KOPT-K1 (cell line): ENCODE data around the gene ITGB4.

Experiments used
- H3K27ac ChIP-seq: fragments of 200-600 bp; sonication (generic); 2 replicates; pipeline ENCODE4 v1.5.1; 2016; ENCODE audit warnings: antibody characterized with exemption, mild to moderate bottlenecking, low read depth, low read length; ENCODE audit not compliant: poor library complexity, severe bottlenecking
- H3K36me3 ChIP-seq: fragments of 200-600 bp; sonication (generic); 2 replicates; pipeline ENCODE4 v1.5.1; 2017; ENCODE audit warnings: antibody characterized with exemption, mild to moderate bottlenecking, low read length, moderate library complexity; ENCODE audit not compliant: insufficient read depth
- H3K9me3 ChIP-seq: fragments of 200-600 bp; sonication (generic); 2 replicates; pipeline ENCODE4 v1.5.1; 2017; ENCODE audit warnings: antibody characterized with exemption, low read length, mild to moderate bottlenecking; ENCODE audit not compliant: insufficient read depth, poor library complexity, severe bottlenecking

The ITGB4 gene

DNA sequence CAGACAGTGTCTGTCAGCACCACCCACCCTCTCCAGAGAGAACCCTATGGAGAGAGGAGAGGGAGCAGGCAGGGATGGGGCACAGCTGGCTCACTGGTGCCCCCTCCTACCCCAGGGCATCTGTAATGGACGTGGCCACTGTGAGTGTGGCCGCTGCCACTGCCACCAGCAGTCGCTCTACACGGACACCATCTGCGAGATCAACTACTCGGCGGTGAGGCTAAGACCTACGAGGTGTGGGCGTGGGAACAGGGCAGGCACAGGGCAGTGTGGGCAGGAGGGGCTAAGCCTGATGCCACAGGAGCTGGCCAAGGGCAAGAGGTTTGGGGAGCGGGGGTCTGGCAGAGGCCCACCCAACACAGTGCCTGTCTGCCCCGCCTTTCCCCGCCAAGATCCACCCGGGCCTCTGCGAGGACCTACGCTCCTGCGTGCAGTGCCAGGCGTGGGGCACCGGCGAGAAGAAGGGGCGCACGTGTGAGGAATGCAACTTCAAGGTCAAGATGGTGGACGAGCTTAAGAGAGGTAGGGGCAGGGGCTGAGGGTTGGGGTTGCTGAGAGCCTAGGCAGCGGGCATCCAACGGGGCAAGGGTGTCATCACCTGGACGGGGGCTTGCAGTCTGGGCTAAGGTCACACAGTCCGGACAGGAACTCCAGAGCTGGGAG, 15.0 kb downstream of the ITGB4 start:
- Histone ChIP-seq H3K27ac (no peak overlapping the region), H3K9me3 (no peaks in the 10 kb centered on the region), H3K36me3 (no peaks in the 10 kb centered on the region)

DNA sequence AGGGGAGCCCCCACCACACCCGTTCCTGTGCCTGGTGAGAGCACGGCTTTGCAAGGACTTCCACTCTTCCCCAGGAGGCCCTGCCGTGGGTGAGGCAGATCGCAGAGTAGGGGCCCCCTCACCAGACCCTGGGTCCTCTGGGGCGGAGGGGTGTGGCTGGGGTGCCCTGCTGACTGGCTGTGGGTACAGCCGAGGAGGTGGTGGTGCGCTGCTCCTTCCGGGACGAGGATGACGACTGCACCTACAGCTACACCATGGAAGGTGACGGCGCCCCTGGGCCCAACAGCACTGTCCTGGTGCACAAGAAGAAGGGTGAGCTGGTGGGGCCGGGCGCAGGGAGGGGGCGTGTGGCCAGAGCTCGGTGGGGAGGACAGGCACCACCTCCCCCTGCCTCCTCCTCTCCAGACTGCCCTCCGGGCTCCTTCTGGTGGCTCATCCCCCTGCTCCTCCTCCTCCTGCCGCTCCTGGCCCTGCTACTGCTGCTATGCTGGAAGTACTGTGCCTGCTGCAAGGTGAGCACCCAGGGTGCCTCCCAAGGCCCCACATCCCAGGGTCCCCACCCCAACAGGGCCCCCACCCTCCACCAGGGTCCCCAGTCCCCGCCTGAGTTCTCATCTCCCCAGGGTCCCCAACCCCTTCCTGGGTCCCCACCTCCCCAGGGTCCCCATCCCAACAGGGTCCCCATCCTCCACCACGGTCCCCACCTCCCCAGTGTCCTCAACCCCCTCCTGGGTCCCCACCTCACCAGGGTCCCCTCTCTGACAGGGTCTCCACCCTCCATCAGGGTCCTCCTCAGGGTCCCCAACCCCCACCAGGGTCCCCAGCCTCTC, 16.1 kb downstream of the ITGB4 start:
- H3K9me3 ChIP-seq = no peaks in the 10 kb centered on the region
- H3K27ac ChIP-seq = no peak overlapping the region
- no peaks in the 10 kb centered on the region for H3K36me3 ChIP-seq

DNA sequence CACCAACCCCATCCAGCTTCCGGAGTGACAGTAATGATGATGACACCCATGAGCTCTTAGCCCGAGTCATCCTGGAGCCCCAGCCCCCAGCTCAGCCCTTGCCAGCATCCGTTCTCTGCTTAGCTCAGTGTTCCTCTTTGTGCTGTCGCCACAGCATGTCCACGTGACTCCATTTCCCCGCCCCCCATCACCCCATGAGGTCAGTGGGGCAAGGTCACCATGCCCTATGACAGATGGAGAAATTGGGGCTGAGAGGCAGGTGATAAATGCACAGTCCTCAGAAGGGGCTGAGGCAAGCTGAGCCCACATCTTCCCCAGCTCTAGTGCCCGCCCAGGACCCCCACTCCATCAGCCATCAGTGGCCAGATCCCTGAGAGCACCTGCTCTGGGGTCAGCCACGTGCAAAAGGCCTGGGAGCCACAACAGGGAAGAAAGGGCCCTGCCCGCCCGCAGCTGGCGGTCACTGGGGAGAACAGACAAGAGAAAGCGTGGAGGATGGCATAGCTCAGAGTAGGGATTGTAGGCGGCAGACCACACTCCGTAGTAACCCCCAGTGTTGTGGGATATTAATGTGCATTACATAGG, 17.1 kb downstream of the ITGB4 start:
- Histone ChIP-seq H3K36me3 (no peaks in the 10 kb centered on the region), H3K9me3 (no peaks in the 10 kb centered on the region), H3K27ac (no peak overlapping the region)

DNA sequence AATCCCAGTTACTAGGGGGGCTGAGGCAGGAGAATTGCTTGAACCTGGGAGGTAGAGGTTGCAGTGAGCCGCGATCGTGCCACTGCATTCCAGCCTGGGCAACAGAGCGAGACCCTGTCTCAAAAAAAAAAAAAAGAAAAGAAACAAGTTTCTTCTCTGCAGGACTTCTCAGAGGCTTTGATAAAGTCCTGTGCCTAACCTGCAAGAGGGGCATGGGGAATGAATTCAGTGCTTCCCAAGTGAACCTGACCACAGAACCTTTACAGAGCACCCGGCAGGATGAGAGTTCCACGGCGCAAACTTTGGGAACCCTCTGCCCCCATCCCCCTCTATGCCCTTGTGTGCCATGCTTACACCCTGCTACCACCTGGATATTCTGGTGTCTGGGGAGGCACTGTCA, 17.9 kb downstream of the ITGB4 start:
- Histone ChIP-seq H3K9me3 (no peaks in the 10 kb centered on the region), H3K27ac (no peak overlapping the region), H3K36me3 (no peaks in the 10 kb centered on the region)

DNA sequence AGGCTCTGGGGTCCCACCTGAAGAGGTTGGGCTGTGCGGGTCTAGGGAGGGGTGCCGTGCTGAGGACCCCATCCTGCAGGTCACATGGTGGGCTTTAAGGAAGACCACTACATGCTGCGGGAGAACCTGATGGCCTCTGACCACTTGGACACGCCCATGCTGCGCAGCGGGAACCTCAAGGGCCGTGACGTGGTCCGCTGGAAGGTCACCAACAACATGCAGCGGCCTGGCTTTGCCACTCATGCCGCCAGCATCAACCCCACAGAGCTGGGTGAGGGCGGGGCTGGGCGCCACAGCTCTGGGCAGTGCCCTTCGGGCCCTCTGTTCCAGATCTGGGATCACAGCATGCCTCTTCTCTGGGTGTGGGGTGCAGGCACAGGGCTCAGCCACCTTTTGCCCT, 18.5 kb downstream of the ITGB4 start:
- Histone ChIP-seq H3K9me3 (no peaks in the 10 kb centered on the region), H3K36me3 (no peaks in the 10 kb centered on the region), H3K27ac (no peak overlapping the region)

DNA sequence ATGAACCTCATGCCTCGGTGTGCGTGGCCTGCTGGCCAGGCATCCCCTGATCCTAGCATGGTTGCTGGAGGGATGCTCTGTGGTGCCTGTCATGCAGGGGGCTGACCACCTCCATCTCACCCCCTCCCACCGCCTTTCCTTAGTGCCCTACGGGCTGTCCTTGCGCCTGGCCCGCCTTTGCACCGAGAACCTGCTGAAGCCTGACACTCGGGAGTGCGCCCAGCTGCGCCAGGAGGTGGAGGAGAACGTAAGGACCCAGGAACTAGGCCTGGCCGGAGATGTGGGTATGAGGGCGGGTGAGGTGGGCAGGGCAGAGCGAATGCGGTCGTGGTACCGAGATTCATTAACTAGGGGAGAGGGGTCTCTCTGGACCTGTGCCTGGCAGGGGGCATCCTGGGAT, 19.0 kb downstream of the ITGB4 start:
- Histone ChIP-seq H3K27ac (no peak overlapping the region), H3K36me3 (no peaks in the 10 kb centered on the region), H3K9me3 (no peaks in the 10 kb centered on the region)

DNA sequence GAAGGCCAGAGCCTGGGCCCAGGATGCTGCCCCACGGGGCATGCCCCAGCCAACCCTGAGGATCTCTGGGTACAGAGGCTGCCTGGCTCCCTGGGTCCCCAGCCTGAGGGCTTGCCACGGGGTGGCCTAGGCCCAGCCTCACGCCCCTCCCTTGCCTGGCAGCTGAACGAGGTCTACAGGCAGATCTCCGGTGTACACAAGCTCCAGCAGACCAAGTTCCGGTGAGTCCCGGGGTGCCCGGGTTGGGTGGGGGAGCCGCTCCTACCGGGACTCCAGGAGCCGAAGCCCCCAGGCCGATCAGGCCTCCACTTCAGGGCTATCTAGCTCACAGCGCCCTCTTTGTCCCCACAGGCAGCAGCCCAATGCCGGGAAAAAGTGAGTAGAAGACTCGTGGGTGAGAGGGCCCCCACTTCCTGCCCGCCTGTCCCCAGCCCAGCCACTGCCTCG, 19.4 kb downstream of the ITGB4 start:
- no peaks in the 10 kb centered on the region for H3K36me3 ChIP-seq
- no peak overlapping the region for H3K27ac ChIP-seq
- H3K9me3 ChIP-seq = no peaks in the 10 kb centered on the region

DNA sequence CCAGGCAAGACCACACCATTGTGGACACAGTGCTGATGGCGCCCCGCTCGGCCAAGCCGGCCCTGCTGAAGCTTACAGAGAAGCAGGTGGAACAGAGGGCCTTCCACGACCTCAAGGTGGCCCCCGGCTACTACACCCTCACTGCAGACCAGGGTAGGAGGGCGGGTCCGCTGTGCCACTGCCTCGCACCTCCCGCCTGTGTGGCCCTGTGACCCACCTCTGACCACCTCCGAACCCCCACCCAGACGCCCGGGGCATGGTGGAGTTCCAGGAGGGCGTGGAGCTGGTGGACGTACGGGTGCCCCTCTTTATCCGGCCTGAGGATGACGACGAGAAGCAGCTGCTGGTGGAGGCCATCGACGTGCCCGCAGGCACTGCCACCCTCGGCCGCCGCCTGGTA, 21.1 kb downstream of the ITGB4 start:
- Histone ChIP-seq H3K27ac (no peak overlapping the region), H3K36me3 (no peaks in the 10 kb centered on the region), H3K9me3 (no peaks in the 10 kb centered on the region)

DNA sequence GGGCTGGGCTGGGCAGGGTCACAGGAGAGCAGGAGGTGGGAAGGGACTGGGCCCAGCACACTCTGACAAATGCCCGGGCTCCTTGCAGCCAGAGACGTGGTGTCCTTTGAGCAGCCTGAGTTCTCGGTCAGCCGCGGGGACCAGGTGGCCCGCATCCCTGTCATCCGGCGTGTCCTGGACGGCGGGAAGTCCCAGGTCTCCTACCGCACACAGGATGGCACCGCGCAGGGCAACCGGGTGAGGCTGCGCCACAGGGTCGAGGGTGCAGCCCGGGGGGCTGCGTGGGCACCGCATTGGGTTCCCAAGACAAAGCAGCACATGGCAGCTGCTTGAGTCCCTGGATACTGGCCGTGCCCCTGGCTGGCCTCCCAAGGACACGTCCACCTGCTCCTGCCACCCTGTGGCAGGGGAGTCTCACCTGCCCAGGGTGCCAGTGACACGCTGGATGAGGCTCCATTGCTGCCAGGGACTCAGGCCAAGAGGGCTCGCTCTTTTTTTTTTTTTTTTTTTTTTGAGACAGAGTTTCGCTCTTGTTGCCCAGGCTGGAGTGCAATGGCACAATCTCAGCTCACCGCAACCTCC, 22.5 kb downstream of the ITGB4 start:
- no peaks in the 10 kb centered on the region for H3K9me3 ChIP-seq
- no peak overlapping the region for H3K27ac ChIP-seq
- no peaks in the 10 kb centered on the region for H3K36me3 ChIP-seq

DNA sequence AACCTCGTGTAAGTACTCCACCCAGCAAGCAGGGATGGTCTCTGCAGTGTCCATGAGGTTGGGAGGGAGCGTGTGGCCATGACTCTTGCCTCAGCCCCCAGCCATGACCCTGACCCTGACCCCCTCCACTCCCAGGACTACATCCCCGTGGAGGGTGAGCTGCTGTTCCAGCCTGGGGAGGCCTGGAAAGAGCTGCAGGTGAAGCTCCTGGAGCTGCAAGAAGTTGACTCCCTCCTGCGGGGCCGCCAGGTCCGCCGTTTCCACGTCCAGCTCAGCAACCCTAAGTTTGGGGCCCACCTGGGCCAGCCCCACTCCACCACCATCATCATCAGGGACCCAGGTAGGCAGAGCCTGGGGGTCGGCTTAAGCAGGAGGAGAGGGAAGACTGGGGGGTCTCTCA, 27.4 kb downstream of the ITGB4 start:
- Histone ChIP-seq H3K9me3 (no peaks in the 10 kb centered on the region), H3K27ac (no peak overlapping the region), H3K36me3 (no peaks in the 10 kb centered on the region)

DNA sequence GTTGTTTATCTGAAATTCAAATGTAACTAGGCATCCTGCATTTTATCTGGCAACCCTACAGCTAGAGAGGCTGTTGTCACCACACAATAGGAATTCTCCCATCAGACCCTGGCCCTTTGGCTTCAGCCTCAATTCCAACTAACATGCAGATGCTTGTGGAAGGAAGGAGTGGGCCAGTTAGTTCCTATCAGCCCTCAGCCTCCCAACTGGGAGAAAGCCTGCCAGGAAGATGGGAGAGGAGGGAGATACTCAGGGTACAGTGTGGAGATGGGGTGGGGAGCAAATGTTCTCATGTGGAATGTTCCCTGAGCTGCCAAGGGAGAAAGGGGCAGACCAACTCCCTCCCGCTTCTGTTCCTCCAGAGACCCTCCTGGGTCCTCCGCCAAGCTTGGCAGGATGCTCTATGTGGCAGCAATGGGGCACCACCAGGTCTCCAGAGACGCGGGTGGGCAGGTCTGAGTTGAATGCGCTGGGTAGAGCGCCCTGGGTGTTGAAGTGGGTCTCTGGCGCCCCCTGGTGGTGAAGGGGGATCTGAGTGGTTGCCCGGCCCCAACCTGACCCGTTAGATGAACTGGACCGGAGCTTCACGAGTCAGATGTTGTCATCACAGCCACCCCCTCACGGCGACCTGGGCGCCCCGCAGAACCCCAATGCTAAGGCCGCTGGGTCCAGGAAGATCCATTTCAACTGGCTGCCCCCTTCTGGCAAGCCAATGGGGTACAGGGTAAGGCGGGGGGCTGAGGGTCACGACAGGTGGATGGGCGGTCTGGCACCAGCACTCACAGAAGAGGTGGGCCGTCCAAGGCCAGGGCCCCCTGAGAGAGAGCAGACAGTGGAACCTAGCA, 28.5 kb downstream of the ITGB4 start:
- no peaks in the 10 kb centered on the region for H3K36me3 ChIP-seq

DNA sequence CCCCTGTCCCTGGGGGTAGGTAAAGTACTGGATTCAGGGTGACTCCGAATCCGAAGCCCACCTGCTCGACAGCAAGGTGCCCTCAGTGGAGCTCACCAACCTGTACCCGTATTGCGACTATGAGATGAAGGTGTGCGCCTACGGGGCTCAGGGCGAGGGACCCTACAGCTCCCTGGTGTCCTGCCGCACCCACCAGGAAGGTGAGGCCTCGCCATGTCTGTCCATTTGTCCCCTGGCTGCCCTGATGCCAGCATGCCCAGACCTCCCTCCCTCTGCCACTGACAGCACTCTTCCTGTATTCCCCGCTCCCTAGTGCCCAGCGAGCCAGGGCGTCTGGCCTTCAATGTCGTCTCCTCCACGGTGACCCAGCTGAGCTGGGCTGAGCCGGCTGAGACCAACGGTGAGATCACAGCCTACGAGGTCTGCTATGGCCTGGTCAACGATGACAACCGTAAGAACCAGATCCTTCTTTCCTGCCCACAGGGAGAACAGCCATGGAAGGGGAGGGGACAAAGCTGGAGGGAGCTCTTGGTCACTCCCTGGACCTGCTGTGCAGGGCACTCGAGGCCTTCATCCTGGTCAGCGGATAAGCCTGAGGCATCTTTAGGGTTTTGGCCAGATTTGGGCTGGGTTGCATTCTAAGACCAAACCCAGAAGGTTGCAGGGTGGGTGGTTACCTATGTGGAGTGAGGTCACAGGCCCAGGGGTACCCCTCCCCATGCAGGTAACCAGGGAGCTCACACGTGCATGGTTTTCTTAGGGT, 29.6 kb downstream of the ITGB4 start:
- Histone ChIP-seq H3K27ac (no peak overlapping the region), H3K9me3 (no peaks in the 10 kb centered on the region), H3K36me3 (no peaks in the 10 kb centered on the region)

More for the DNA sequence above, 28.5 kb downstream of the ITGB4 start:
- Histone ChIP-seq H3K27ac (no peak overlapping the region), H3K9me3 (no peaks in the 10 kb centered on the region)

DNA sequence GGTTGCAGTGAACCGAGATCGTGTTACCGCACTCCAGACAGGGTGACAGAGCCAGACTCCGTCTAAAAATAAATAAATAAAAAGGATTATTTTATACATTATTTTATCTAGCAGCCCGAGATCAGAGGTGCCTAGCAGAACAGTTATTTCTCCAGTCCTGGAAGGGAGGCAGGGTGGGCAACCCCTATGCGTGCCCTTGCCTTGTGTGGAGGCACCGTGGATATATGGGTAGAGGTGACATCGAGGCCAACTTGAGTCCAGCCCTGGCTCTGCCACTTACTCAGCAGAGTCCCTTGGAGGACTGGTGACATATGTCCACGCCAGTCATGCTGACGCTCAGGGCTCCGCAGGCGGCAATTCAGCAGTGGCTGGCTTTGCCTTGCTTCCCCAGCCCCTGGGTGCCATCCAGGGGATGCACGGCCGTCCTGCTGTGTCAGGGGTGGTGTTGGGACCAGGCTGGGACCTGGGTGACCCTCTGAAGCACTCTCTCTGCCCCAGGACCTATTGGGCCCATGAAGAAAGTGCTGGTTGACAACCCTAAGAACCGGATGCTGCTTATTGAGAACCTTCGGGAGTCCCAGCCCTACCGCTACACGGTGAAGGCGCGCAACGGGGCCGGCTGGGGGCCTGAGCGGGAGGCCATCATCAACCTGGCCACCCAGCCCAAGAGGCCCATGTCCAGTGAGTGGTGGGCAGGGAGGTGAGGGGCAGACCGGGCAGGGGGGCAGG, 30.6 kb downstream of the ITGB4 start:
- Histone ChIP-seq H3K36me3 (no peaks in the 10 kb centered on the region), H3K9me3 (no peaks in the 10 kb centered on the region), H3K27ac (no peak overlapping the region)

DNA sequence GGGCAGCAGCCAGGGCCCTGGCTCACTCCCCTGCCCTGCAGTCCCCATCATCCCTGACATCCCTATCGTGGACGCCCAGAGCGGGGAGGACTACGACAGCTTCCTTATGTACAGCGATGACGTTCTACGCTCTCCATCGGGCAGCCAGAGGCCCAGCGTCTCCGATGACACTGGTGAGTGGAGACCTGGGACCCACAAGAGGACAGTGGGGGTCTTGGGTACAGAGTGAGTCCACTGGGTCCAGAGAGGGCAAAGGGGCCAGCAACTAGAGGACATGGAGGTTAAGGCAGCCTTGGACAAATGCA, 31.1 kb downstream of the ITGB4 start:
- Histone ChIP-seq H3K36me3 (0 out of 2 replicates have a peak, but pooled peaks cover under 1% of the 10 kb centered on the region), H3K9me3 (no peaks in the 10 kb centered on the region), H3K27ac (no peak overlapping the region)
